ENCODE data around the gene CUBN. TPM values are rescaled to one million over a fixed set of nuclear protein-coding genes. Genes with fewer than 3 reads are reported as not detected.

The CUBN gene
- total and polyA plus RNA-seq, 8 donors: under 0.01 to 16.3 (median 1.2) TPM

DNA sequence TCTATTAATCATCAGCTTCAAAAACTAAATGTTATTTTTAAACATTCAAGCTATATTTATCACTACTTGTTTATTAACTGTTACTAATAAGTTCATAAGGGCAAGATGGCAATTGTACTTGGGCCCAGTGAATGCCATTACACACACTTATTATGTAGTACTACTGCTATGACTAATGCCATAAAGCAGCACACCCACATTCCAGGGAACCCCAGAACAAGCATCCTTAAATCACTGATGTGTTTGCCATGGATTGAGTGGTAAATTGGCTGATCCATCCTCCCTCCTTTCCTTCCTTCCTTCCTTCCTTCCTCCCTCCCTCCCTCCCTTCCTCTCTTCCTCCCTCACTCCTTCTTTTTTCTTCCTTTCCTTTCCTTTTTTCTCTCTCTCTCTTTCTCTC, 275.0 kb downstream of the CUBN start:
- intact Hi-C loops (cut with DNase I; ENCODE audit: low total_unique reads): no loop called here
- H3K9me3 ChIP-seq: no peaks in the 10 kb centered on the region
- H3K4me3 ChIP-seq: no peak overlapping the region
- no peaks in the 10 kb centered on the region for H3K4me1 ChIP-seq
- no peak for DNase-seq
- H3K27me3 ChIP-seq: no peaks in the 10 kb centered on the region
- no peak overlapping the region for H3K27ac ChIP-seq
- no peaks in the 10 kb centered on the region for H3K36me3 ChIP-seq
- no peak for TF ChIP-seq POLR2A (IDR thresholded peaks at IDR 0.05)
- TF ChIP-seq EP300 (IDR thresholded peaks at IDR 0.05): no peak
- TF ChIP-seq, protein P1, sequence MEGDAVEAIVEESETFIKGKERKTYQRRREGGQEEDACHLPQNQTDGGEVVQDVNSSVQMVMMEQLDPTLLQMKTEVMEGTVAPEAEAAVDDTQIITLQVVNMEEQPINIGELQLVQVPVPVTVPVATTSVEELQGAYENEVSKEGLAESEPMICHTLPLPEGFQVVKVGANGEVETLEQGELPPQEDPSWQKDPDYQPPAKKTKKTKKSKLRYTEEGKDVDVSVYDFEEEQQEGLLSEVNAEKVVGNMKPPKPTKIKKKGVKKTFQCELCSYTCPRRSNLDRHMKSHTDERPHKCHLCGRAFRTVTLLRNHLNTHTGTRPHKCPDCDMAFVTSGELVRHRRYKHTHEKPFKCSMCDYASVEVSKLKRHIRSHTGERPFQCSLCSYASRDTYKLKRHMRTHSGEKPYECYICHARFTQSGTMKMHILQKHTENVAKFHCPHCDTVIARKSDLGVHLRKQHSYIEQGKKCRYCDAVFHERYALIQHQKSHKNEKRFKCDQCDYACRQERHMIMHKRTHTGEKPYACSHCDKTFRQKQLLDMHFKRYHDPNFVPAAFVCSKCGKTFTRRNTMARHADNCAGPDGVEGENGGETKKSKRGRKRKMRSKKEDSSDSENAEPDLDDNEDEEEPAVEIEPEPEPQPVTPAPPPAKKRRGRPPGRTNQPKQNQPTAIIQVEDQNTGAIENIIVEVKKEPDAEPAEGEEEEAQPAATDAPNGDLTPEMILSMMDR (IDR thresholded peaks at IDR 0.05): no peak
- no peak for TF ChIP-seq POLR2AphosphoS5 (IDR thresholded peaks at IDR 0.05)

DNA sequence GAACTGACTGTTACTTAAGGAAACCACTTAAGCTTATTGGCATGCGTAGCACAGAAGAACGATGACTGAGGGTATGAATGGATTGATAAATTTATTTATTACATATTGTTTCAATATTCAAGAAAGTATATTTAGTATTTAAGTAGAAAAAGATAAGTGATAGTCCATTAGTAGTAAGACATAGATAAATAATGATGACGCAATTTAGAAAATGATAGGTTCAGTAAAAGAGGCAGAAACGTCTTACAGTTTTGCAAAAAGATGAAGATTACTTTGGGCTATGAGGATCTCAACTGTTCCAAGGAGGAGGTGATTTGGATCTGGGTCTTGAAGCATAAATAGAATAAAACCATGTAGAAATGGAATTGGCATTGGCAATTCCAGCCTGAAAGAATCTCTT, 275.8 kb downstream of the CUBN start:
- Histone ChIP-seq H3K4me3 (no peak overlapping the region), H3K9me3 (no peaks in the 10 kb centered on the region), H3K4me1 (no peaks in the 10 kb centered on the region), H3K27ac (no peak overlapping the region), H3K36me3 (no peaks in the 10 kb centered on the region), H3K27me3 (no peaks in the 10 kb centered on the region)
- TF ChIP-seq EP300 (IDR thresholded peaks at IDR 0.05) (no peak), POLR2AphosphoS5 (IDR thresholded peaks at IDR 0.05) (no peak), POLR2A (IDR thresholded peaks at IDR 0.05) (no peak)
- TF ChIP-seq, protein P1 (IDR thresholded peaks at IDR 0.05): no peak
- 81 to 92% (median 87%) methylated on average over 4 of the region's 4 CpGs for whole genome bisulfite sequencing, 5 donors
- intact Hi-C loops (cut with DNase I; ENCODE audit: low total_unique reads): no loop called here
- DNase-seq: no peak

DNA sequence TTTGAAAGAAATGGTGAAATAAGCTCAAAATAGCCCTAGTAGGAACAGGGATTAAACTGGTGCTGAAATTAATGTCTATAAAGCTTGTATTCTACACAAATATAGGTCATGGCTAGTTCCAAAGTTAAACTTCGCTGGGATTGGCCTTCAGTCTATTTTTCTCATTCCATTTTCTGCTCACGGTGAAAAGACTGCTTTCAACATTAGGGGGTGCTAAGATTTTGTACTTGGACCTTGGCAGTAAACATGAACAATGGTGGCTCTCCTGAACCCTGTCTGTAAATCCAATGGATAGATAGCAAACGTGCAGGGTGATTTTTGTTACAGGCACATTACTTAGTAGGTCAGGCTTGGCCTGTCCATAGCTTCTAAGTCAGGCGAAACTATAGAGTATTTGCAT, 276.4 kb downstream of the CUBN start:
- peak in 1 of 2 donors; percentile 51 for DNase-seq
- Histone ChIP-seq H3K9me3 (no peaks in the 10 kb centered on the region), H3K27me3 (no peaks in the 10 kb centered on the region), H3K4me1 (no peaks in the 10 kb centered on the region), H3K4me3 (no peak overlapping the region), H3K36me3 (no peaks in the 10 kb centered on the region), H3K27ac (no peak overlapping the region)
- intact Hi-C loops (cut with DNase I; ENCODE audit: low total_unique reads): no loop called here
- TF ChIP-seq POLR2AphosphoS5 (IDR thresholded peaks at IDR 0.05) (no peak), POLR2A (IDR thresholded peaks at IDR 0.05) (no peak), EP300 (IDR thresholded peaks at IDR 0.05) (no peak)
- TF ChIP-seq, protein P1 (IDR thresholded peaks at IDR 0.05): no peak
- WGBS, 5 donors: 42 to 60% (median 48%) methylated on average over 4 of the region's 4 CpGs

DNA sequence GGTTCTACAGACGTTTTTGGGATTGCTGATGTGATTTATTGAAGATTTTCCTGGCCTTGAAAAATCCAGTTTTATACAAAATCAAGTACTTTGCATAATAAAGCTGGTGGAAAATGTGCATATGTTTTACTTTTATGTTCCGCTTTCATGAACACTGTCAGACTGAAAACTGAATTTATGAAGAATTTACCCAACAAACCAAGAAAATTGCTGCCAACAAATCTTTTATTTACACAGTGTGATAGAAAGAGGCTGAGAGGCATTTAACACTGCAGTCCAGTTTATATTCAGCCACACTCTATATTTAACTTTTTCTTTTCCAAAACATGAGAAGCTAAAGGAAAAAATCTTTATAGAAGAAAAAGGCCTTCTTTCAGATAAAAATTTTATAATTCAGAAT, 277.0 kb downstream of the CUBN start:
- Histone ChIP-seq H3K27ac (no peak overlapping the region), H3K36me3 (no peaks in the 10 kb centered on the region), H3K27me3 (no peaks in the 10 kb centered on the region), H3K9me3 (no peaks in the 10 kb centered on the region), H3K4me1 (no peaks in the 10 kb centered on the region), H3K4me3 (no peak overlapping the region)
- WGBS, 5 donors: 26 to 51% (median 33%) methylated on average over 2 of the region's 2 CpGs
- DNase-seq: peak in 1 of 2 donors; percentile 28
- no peak for TF ChIP-seq POLR2AphosphoS5 (IDR thresholded peaks at IDR 0.05)
- intact Hi-C loops (cut with DNase I; ENCODE audit: low total_unique reads): no loop called here

DNA sequence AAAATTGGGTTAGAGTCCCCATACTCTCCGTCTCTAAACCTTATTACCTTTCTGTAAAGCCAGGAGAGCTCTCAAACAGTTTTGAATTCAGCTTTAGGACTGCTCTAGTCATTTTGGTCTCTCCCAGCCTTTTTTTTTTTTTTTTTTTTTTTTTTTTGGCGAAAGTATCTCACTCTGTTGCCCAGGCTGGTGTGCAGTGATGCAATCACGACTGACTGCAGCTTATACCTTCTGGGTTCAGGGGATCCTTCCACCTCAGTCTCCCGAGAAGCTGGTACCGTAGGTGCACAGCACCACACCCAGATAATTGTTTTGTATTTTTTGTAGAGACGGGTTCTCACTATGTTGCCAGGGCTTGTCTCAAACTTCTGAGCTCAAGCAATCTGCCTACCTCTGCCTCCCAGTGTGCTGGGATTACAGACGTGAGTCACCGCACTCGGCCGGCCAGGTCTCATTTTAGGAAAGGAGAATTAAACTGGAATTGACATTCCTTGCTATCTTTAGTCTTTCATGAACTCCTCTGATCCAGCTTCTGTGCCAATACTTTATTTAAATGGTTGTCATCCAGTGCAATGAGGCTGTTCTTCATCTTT, 281.0 kb downstream of the CUBN start:
- H3K4me1 ChIP-seq: no peaks in the 10 kb centered on the region
- WGBS, 5 donors: 79 to 87% (median 82%) methylated on average over 10 of the region's 10 CpGs
- H3K9me3 ChIP-seq: no peaks in the 10 kb centered on the region
- DNase-seq: no peak
- H3K4me3 ChIP-seq: no peak overlapping the region
- no peaks in the 10 kb centered on the region for H3K27me3 ChIP-seq
- no peak overlapping the region for H3K27ac ChIP-seq
- H3K36me3 ChIP-seq: no peaks in the 10 kb centered on the region
- no peak for TF ChIP-seq POLR2AphosphoS5 (IDR thresholded peaks at IDR 0.05)
- TF ChIP-seq, protein P1 (IDR thresholded peaks at IDR 0.05): no peak
- no peak for TF ChIP-seq POLR2A (IDR thresholded peaks at IDR 0.05)
- TF ChIP-seq EP300 (IDR thresholded peaks at IDR 0.05): no peak
- intact Hi-C loops (cut with DNase I; ENCODE audit: low total_unique reads): loop anchor here (10.0 kb wide), 1 partner anchor 576 kb away; no protein-coding TSS in a partner anchor
